HEK293 (cell line): Measurements from ENCODE around the gene TP53BP1.

Source experiments
- BCL6B ChIP-seq: fragments of 450-650 bp; formaldehyde crosslinking; IDR thresholded peaks from 2 replicates; pipeline ENCODE4 v1.5.1; 2017; ENCODE audit warnings: missing biosample characterization, missing genetic modification characterization
- CTCF ChIP-seq: fragments of 450-650 bp; formaldehyde crosslinking; IDR thresholded peaks from 2 replicates; pipeline ENCODE4 v1.5.1; 2016; ENCODE audit warnings: missing biosample characterization, missing genetic modification characterization
- GLIS1 ChIP-seq: fragments of 450-650 bp; formaldehyde crosslinking; IDR thresholded peaks from 2 replicates; pipeline ENCODE4 v1.5.1; 2016; ENCODE audit warnings: missing biosample characterization, missing genetic modification characterization
- HOXC10 ChIP-seq: sonication (generic); formaldehyde crosslinking; IDR thresholded peaks from 2 replicates; pipeline ENCODE4 v1.8.1; 2023; ENCODE audit warnings: mild to moderate bottlenecking, missing genetic modification reagents
- PRDM6 ChIP-seq: fragments of 450-650 bp; formaldehyde crosslinking; IDR thresholded peaks from 2 replicates; pipeline ENCODE4 v1.5.1; 2017; ENCODE audit warnings: missing biosample characterization, missing genetic modification characterization
- SP7 ChIP-seq: fragments of 450-650 bp; formaldehyde crosslinking; IDR thresholded peaks from 2 replicates; pipeline ENCODE4 v1.5.1; 2016; ENCODE audit warnings: missing biosample characterization, missing genetic modification characterization
- ZFP37 ChIP-seq: fragments of 450-650 bp; formaldehyde crosslinking; IDR thresholded peaks from 2 replicates; pipeline ENCODE4 v1.5.1; 2016; ENCODE audit warnings: missing biosample characterization, missing genetic modification characterization
- ZNF324 ChIP-seq: fragments of 450-650 bp; formaldehyde crosslinking; IDR thresholded peaks from 2 replicates; pipeline ENCODE4 v1.5.1; 2016; ENCODE audit warnings: missing biosample characterization, missing genetic modification characterization
- ZNF530 ChIP-seq: fragments of 450-650 bp; formaldehyde crosslinking; IDR thresholded peaks from 2 replicates; pipeline ENCODE4 v1.5.1; 2016; ENCODE audit warnings: low read depth, missing biosample characterization, missing genetic modification characterization
- ZNF777 ChIP-seq: fragments of 450-650 bp; formaldehyde crosslinking; IDR thresholded peaks from 2 replicates; pipeline ENCODE4 v1.5.1; 2017; ENCODE audit warnings: missing biosample characterization, missing genetic modification characterization, borderline replicate concordance

- TF ChIP-seq CTCF (tag by site-specific recombination) (no peak), SP7 (no peak), ZFP37 (tag by site-specific recombination) (no peak), GLIS1 (no peak), BCL6B (tag by site-specific recombination) (no peak), ZNF324 (tag by site-specific recombination) (no peak), ZNF530 (no peak), ZNF777 (tag by site-specific recombination) (no peak), PRDM6 (tag by site-specific recombination) (no peak), HOXC10 (CRISPR knock-in tag) (no peak)
These were observed 690 bp downstream of the TP53BP1 start for GRCh38 chr15:43492266-43492665.
